Brain microvascular endothelial cell (primary cell): ENCODE measurements around the gene ELP1.
"Not testable (repeated sequence)": the region's sequence is repeated elsewhere in the genome, so short reads cannot be mapped to it uniquely, and the experiment has no call there.

ENCODE experiments used
- DNase-seq: peaks from one replicate; pipeline ENCODE4 v3.0.0-alpha.2; 2020
- H3K27ac ChIP-seq: fragments of 250-450 bp; sonication (Bioruptor Pico); 2 replicates; pipeline ENCODE4 v1.5.1; 2020; ENCODE audit warnings: mild to moderate bottlenecking, moderate library complexity
- H3K27me3 ChIP-seq: fragments of 250-450 bp; sonication (Bioruptor Pico); replicated peaks from 2 replicates; pipeline ENCODE4 v1.5.1; 2020; ENCODE audit warnings: mild to moderate bottlenecking
- H3K36me3 ChIP-seq: fragments of 250-450 bp; sonication (Bioruptor Pico); replicated peaks from 2 replicates; pipeline ENCODE4 v1.5.1; 2020; ENCODE audit warnings: mild to moderate bottlenecking
- H3K4me3 ChIP-seq: 2 replicates; pipeline ENCODE4 v1.5.1; 2011; ENCODE audit warnings: low read depth, mild to moderate bottlenecking, control low read depth, low read length, moderate library complexity
- in situ Hi-C: cut with HindIII; loops from 2 replicates; pipeline ENCODE4 v1.10.0; 2017; ENCODE audit warnings: low sequenced_read_pairs, low pct_ligation_motif_present
- TF ChIP-seq, protein P1 (sequence below): IDR thresholded peaks from 2 replicates; pipeline ENCODE4 v1.5.1; 2011; ENCODE audit warnings: low read depth, mild to moderate bottlenecking, moderate library complexity, low read length, control low read depth, inconsistent platforms; ENCODE audit errors: missing control alignments

The ELP1 gene

DNA sequence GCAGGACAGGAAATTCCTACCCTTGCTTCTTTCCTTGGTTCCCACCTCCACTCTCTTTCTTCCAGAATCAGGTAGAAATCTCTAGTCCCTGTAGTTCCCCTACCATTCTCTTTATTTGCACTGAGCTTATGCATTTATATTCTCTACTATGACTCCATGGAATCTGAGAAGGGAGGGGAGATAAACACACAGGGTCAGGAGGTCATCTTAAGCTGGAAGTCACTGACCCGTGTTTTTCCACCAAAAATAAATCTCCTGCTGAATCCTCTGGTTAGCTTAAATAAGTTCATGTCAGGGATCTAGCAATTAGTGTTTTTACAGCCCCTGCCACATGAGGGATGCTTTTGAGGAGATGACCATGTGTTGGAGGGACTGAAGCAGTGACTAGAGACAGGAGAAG lies 81.8 kb downstream of the ELP1 start:
- H3K36me3 ChIP-seq, result no peaks in the 10 kb centered on the region
- H3K27ac ChIP-seq, result no peak overlapping the region
- TF ChIP-seq, protein P1, sequence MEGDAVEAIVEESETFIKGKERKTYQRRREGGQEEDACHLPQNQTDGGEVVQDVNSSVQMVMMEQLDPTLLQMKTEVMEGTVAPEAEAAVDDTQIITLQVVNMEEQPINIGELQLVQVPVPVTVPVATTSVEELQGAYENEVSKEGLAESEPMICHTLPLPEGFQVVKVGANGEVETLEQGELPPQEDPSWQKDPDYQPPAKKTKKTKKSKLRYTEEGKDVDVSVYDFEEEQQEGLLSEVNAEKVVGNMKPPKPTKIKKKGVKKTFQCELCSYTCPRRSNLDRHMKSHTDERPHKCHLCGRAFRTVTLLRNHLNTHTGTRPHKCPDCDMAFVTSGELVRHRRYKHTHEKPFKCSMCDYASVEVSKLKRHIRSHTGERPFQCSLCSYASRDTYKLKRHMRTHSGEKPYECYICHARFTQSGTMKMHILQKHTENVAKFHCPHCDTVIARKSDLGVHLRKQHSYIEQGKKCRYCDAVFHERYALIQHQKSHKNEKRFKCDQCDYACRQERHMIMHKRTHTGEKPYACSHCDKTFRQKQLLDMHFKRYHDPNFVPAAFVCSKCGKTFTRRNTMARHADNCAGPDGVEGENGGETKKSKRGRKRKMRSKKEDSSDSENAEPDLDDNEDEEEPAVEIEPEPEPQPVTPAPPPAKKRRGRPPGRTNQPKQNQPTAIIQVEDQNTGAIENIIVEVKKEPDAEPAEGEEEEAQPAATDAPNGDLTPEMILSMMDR, result no peak
- H3K27me3 ChIP-seq, result no peaks in the 10 kb centered on the region
- in situ Hi-C loops, result no loop called here
- H3K4me3 ChIP-seq, result no peak overlapping the region
- no peak for DNase-seq

DNA sequence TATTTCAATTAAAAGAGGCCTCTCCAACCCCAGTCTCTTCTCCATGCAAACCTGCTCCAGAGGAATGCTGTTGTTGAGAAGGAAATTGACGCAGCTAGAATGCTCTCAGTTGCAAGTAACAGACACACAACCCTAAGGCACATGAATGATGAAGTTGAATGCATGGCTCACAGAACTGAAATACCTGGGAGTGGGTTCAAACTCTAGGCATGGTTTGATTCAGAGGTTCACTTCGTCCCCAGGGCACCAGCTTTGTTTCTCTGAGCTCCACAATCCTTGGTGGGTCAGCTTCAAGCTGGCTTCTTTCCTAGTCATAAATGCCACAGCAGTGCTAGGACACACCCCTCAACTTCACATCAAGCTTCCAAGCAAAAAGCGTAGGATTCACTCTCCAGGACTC lies 82.8 kb downstream of the ELP1 start:
- in situ Hi-C loops, result no loop called here
- no peak for DNase-seq
- TF ChIP-seq, protein P1, result no peak
- H3K27me3 ChIP-seq, result no peaks in the 10 kb centered on the region
- H3K27ac ChIP-seq, result no peak overlapping the region
- no peak overlapping the region for H3K4me3 ChIP-seq
- H3K36me3 ChIP-seq, result no peaks in the 10 kb centered on the region

DNA sequence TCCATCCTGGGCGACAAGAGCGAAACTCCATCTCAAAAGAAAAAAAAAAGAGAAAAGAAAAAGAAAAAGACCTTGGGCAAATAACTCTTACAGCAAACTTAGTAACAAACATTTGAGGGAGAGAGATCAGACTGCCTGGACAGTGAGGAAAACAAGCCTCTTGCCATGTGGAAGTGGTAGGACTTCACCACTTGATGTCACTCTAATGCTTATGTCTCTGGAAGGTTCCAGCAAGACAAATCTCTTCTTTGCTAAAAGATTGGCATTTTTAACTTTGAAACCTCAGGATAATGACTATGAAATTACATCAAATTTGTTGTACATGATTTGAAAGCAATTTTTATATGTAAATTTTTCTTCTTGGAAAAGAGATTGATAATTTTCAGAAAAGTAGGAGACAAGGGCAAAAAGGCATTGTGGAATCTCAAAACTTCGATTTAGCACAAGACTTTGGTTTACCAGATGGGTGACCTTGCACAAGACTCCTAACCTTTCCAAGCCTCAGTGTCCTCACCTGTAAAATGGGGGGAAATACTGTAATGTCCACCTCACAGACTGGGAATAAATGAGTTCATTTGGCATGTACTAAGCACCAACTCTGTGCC lies 83.5 kb downstream of the ELP1 start:
- Histone ChIP-seq H3K4me3 (no peak overlapping the region), H3K27me3 (no peaks in the 10 kb centered on the region), H3K27ac (no peak overlapping the region), H3K36me3 (no peaks in the 10 kb centered on the region)
- no peak for DNase-seq
- TF ChIP-seq, protein P1, result peak; percentile 50
- in situ Hi-C loops, result no loop called here

DNA sequence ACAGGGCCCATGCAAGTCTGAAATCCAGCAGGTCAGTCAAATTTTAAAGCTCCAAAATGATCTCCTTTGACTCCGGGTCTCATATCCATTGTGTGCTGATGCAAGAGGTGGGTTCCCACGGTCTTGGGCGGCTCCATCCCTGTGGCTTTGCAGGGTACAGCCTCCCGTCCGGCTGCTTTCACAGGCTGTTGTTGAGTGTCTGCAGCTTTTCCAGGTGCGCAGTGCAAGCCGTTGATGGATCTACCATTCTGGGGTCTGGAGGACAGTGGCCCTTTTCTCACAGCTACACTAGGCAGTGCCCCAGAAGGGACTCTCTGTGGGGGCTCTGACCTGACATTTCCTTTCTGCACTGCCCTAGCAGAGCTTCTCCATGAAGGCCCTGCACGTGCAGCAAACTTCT lies 85.6 kb downstream of the ELP1 start:
- H3K36me3 ChIP-seq, in situ Hi-C loops, H3K27me3 ChIP-seq, DNase-seq, H3K4me3 ChIP-seq, H3K27ac ChIP-seq: not testable (repeated sequence)

DNA sequence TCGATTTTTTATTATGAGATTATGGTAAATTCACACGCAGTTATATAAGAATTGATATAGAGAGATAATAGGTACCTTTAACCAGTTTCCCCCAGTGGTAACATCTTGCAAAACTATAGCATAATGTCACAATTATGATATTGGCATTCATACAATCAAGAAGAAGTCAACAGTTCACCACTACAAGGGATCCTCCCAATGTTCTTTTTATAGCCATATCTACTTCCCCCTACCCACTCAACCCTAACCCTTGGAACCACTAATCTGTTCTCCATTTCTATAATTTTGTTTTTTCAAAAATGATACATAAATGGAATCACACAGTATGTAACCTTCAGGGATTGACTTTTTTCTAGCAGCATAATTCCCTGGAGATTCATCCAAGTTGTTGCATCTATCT lies 88.0 kb downstream of the ELP1 start:
- Histone ChIP-seq H3K27me3 (no peaks in the 10 kb centered on the region), H3K27ac (no peak overlapping the region), H3K36me3 (no peaks in the 10 kb centered on the region), H3K4me3 (no peak overlapping the region)
- DNase-seq, result no peak
- in situ Hi-C loops, result no loop called here
- TF ChIP-seq, protein P1, result no peak

DNA sequence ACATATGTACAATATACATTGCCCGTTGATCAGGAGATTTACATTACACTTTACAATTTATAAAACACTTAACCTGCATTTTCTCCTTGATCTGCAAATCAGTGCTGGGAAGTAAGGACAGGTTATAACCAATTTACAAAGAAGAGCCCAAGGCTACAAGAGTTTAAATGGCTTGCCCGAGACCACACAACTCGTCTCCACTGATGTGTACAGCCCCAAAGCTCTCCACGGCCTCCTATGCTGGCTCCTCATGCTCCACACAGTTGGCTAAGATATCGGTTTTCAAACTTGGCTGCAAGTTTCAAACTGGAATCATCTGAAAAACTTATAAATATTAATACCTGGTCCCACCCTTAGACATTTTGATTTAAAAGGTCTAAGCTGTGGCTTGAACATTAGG lies 88.4 kb downstream of the ELP1 start:
- no peak overlapping the region for H3K27ac ChIP-seq
- no peak overlapping the region for H3K4me3 ChIP-seq
- no peaks in the 10 kb centered on the region for H3K36me3 ChIP-seq
- H3K27me3 ChIP-seq, result no peaks in the 10 kb centered on the region
- in situ Hi-C loops, result no loop called here
- no peak for DNase-seq
- TF ChIP-seq, protein P1, result no peak
